ENCODE results near the gene CACNB1.

CACNB1 gene

GRCh38 chr17:39153599-39154051, 43.8 kb downstream of the CACNB1 start:
- peak; percentile 76 for DNase-seq (ENCODE audit: low spot score)
- no peak for TF ChIP-seq CTCF (IDR thresholded peaks at IDR 0.05; ENCODE audit: extremely low read depth, missing control alignments)

- no peak for DNase-seq (ENCODE audit: low spot score)
- TF ChIP-seq CTCF (IDR thresholded peaks at IDR 0.05; ENCODE audit: extremely low read depth, missing control alignments): no peak
Measured at GRCh38 chr17:39151943-39152818, 45.3 kb downstream of the CACNB1 start.

- DNase-seq (ENCODE audit: low spot score): no peak
- TF ChIP-seq CTCF (IDR thresholded peaks at IDR 0.05; ENCODE audit: extremely low read depth, missing control alignments): no peak
Measured at GRCh38 chr17:39151150-39151942, 46.1 kb downstream of the CACNB1 start, which contains the start of gene PLXDC1. Gene PLXDC1 (minus strand): TSS chr17:39151637. CDS start chr17:39151437, 200 bp downstream.

GRCh38 chr17:39150795-39151149, 46.7 kb downstream of the CACNB1 start:
- TF ChIP-seq CTCF (IDR thresholded peaks at IDR 0.05; ENCODE audit: extremely low read depth, missing control alignments): no peak
- no peak for DNase-seq (ENCODE audit: low spot score)

GRCh38 chr17:39150104-39150634, 47.3 kb downstream of the CACNB1 start:
- DNase-seq (ENCODE audit: low spot score): no peak
- TF ChIP-seq CTCF (IDR thresholded peaks at IDR 0.05; ENCODE audit: extremely low read depth, missing control alignments): no peak

- TF ChIP-seq CTCF (IDR thresholded peaks at IDR 0.05; ENCODE audit: extremely low read depth, missing control alignments): no peak
- no peak for DNase-seq (ENCODE audit: low spot score)
Measured at GRCh38 chr17:39147221-39148185, 50.0 kb downstream of the CACNB1 start.
